IMR-90 (cell line): Measurements from ENCODE around the gene EPS8. TPM values are rescaled to one million over a fixed set of nuclear protein-coding genes. Genes with fewer than 3 reads are reported as not detected.

ENCODE experiments used
- ATAC-seq: fragments of 200-7000 bp; cut with Tn5 transposase; 2 replicates; pipeline ENCODE4 v1.9.1; 2020; ENCODE audit warnings: low read depth, mild to moderate bottlenecking, moderate library complexity
- BruUV-seq: library from RNA; stranded (reverse); fragments of 400-500 nt; replicated peaks from 2 replicates; lab custom pipeline; 2021; lab: Mats Ljungman, UMichigan
- CTCF ChIA-PET: fragments of 300-600 bp; formaldehyde crosslinking; extraction: SDS; loops from one replicate; lab custom pipeline; 2021; ENCODE audit warnings: antibody characterized with exemption; lab: Yijun Ruan, JAX
- POLR2A ChIA-PET: fragments of 300-600 bp; sonication (Branson Sonifier 250); formaldehyde crosslinking; loops from one replicate; lab custom pipeline; 2022; ENCODE audit warnings: antibody characterized with exemption; ENCODE audit not compliant: unreplicated experiment; lab: Charles Lee
- DNase-seq: peaks from one replicate; pipeline ENCODE4 v3.0.0; 2013
- H2AFZ ChIP-seq: replicated peaks from 2 replicates; pipeline ENCODE3; 2013; ENCODE audit warnings: low read length, mild to moderate bottlenecking; ENCODE audit not compliant: poor library complexity
- H2AK5ac ChIP-seq: 2 replicates; pipeline ENCODE4 v1.6.1; 2013; ENCODE audit warnings: low read depth, low read length, inconsistent platforms
- H2AK9ac ChIP-seq: replicated peaks from 2 replicates; pipeline ENCODE3; 2013; ENCODE audit warnings: mild to moderate bottlenecking, low read depth, low read length, moderate library complexity; ENCODE audit not compliant: poor library complexity
- H2BK120ac ChIP-seq: 2 replicates; pipeline ENCODE4 v1.6.1; 2013; ENCODE audit warnings: low read depth, low read length, inconsistent platforms
- H2BK15ac ChIP-seq: 3 replicates; pipeline ENCODE4 v1.6.1; 2013; ENCODE audit warnings: low read depth, low read length, inconsistent platforms
- H2BK20ac ChIP-seq: 2 replicates; pipeline ENCODE4 v1.6.1; 2013; ENCODE audit warnings: low read depth, mild to moderate bottlenecking, inconsistent platforms, low read length, moderate library complexity
- H2BK5ac ChIP-seq: 2 replicates; pipeline ENCODE4 v1.6.1; 2013; ENCODE audit warnings: mild to moderate bottlenecking, low read depth, low read length, inconsistent platforms; ENCODE audit not compliant: poor library complexity, severe bottlenecking
- H3K14ac ChIP-seq: replicated peaks from 2 replicates; pipeline ENCODE4 v1.6.1; 2013; ENCODE audit warnings: low read depth, low read length, inconsistent platforms
- H3K18ac ChIP-seq: 2 replicates; pipeline ENCODE4 v1.6.1; 2013; ENCODE audit warnings: low read depth, low read length, control low read depth
- H3K23ac ChIP-seq: 2 replicates; pipeline ENCODE4 v1.6.1; 2013; ENCODE audit warnings: low read depth, low read length, inconsistent platforms
- H3K27ac ChIP-seq: 2 replicates; pipeline ENCODE4 v1.5.1; 2013; ENCODE audit warnings: mild to moderate bottlenecking, control low read depth, low read length; ENCODE audit not compliant: insufficient read depth
- H3K27me3 ChIP-seq: 2 replicates; pipeline ENCODE4 v1.6.1; 2013; ENCODE audit warnings: low read length; ENCODE audit not compliant: control insufficient read depth, insufficient read depth
- H3K36me3 ChIP-seq: 2 replicates; pipeline ENCODE4 v1.6.1; 2013; ENCODE audit warnings: low read length, mixed read lengths; ENCODE audit not compliant: control insufficient read depth, insufficient read depth
- H3K4ac ChIP-seq: 2 replicates; pipeline ENCODE4 v1.6.1; 2013; ENCODE audit warnings: low read depth, low read length, inconsistent platforms
- H3K4me1 ChIP-seq: 2 replicates; pipeline ENCODE4 v1.6.1; 2013; ENCODE audit warnings: low read length, mixed read lengths; ENCODE audit not compliant: control insufficient read depth, insufficient read depth
- H3K4me2 ChIP-seq: 2 replicates; pipeline ENCODE4 v1.6.1; 2013; ENCODE audit warnings: low read depth, mild to moderate bottlenecking, control low read depth, low read length, moderate library complexity
- H3K4me3 ChIP-seq: 2 replicates; pipeline ENCODE4 v1.5.1; 2013; ENCODE audit warnings: low read depth, mild to moderate bottlenecking, control low read depth, low read length, moderate library complexity; ENCODE audit not compliant: insufficient read depth
- H3K56ac ChIP-seq: 2 replicates; pipeline ENCODE4 v1.6.1; 2013; ENCODE audit warnings: low read length, inconsistent platforms; ENCODE audit not compliant: insufficient read depth; ENCODE audit errors: extremely low read depth
- H3K79me1 ChIP-seq, 2 experiments: 2 replicates each; pipeline ENCODE4 v1.6.1; 2013; ENCODE audit warnings: low read length in 2 of 2, inconsistent platforms in 1 of 2, low read depth in 1 of 2
- H3K9ac ChIP-seq: 2 replicates; pipeline ENCODE4 v1.6.1; 2013; ENCODE audit warnings: low read depth, low read length, control low read depth
- H3K9me1 ChIP-seq: 2 replicates; pipeline ENCODE4 v1.6.1; 2013; ENCODE audit warnings: low read length, inconsistent platforms; ENCODE audit not compliant: insufficient read depth
- H3K9me3 ChIP-seq: 2 replicates; pipeline ENCODE4 v1.6.1; 2013; ENCODE audit warnings: low read length; ENCODE audit not compliant: control insufficient read depth, insufficient read depth
- H4K20me1 ChIP-seq: 2 replicates; pipeline ENCODE4 v1.6.1; 2013; ENCODE audit warnings: low read length, inconsistent platforms; ENCODE audit not compliant: insufficient read depth
- H4K5ac ChIP-seq: 2 replicates; pipeline ENCODE4 v1.6.1; 2013; ENCODE audit warnings: mild to moderate bottlenecking, low read depth, low read length, control low read depth
- H4K8ac ChIP-seq, 2 experiments: 2 replicates each; pipeline ENCODE4 v1.6.1; 2013; ENCODE audit warnings: low read depth in 2 of 2, low read length in 2 of 2, control low read depth in 1 of 2, inconsistent platforms in 1 of 2
- H4K91ac ChIP-seq: 2 replicates; pipeline ENCODE4 v1.6.1; 2013; ENCODE audit warnings: low read depth, low read length, inconsistent platforms; ENCODE audit not compliant: insufficient read depth
- FOS ChIP-seq: fragments of 150-350 bp; IDR thresholded peaks from 2 replicates; pipeline ENCODE4 v1.6.1; 2016; ENCODE audit warnings: low read depth, low read length
- MAFK ChIP-seq: IDR thresholded peaks from 2 replicates; pipeline ENCODE4 v1.6.1; 2012; ENCODE audit warnings: low read depth, low read length, improper control_type of control experiment
- RAD21 ChIP-seq: IDR thresholded peaks from 2 replicates; pipeline ENCODE4 v1.6.1; 2012; ENCODE audit warnings: low read length, improper control_type of control experiment
- RFX5 ChIP-seq: IDR thresholded peaks from 2 replicates; pipeline ENCODE4 v1.8.0; 2012; ENCODE audit warnings: low read depth, mild to moderate bottlenecking, low read length, moderate library complexity
- USF2 ChIP-seq: fragments of 150-350 bp; IDR thresholded peaks from 2 replicates; pipeline ENCODE4 v1.6.1; 2017; ENCODE audit warnings: mild to moderate bottlenecking, antibody characterized with exemption, low read length, low read depth
- WGBS, 2 experiments: methylation state at CpG; one replicate each; pipeline versions ENCODE4 v1.1.5 to v1.1.7; 2013; ENCODE audit warnings: missing lambda C conversion rate in 2 of 2; ENCODE audit not compliant: insufficient read length in 1 of 2; ENCODE audit errors: extremely low coverage in 2 of 2; 5-methylcytosine and 5-hydroxymethylcytosine counted together
- dilution Hi-C: fragments of 300-500 bp; cut with HindIII; formaldehyde crosslinking; loops from one replicate; pipeline ENCODE4 v1.14.3; 2018; ENCODE audit warnings: low sequenced_read_pairs; ENCODE audit not compliant: unreplicated experiment
- in situ Hi-C: fragments of 300-500 bp; cut with MboI; formaldehyde crosslinking; loops from 3 replicates; pipeline ENCODE4 v1.14.3; 2019; ENCODE audit warnings: low sequenced_read_pairs, inconsistent platforms, mixed read lengths
- intact Hi-C: fragments of 100-400 bp; cut with micrococcal nuclease; formaldehyde crosslinking; loops from 2 replicates; pipeline ENCODE4 v1.10.0; 2022
- polyA plus RNA-seq, 3 experiments: library from polyadenylated mRNA; depleted of rRNA; stranded (reverse); fragments of >200 nt; gene quantifications; 2 replicates each; pipeline ENCODE4 v1.2.3, GENCODE V29; 2012; ENCODE audit warnings: low replicate concordance in 1 of 3
- total RNA-seq: library from RNA; depleted of rRNA; stranded (reverse); fragments of >200 nt; gene quantifications from 2 replicates; pipeline ENCODE4 v1.2.3, GENCODE V29; 2012

EPS8 gene
- total and polyA plus RNA-seq, 2 of the 4 experiments (the other 2 are of a cell fraction), result 45.1 to 104 TPM

GRCh38 chr12:15719230-15719629 lies 70.0 kb downstream of the EPS8 start:
- Histone ChIP-seq H3K9me1 (peaks cover 3% of the 10 kb centered on the region; the same call in 1 of the 2 replicates), H3K36me3 (no peaks in the 10 kb centered on the region), H2BK15ac (0 out of 3 replicates have a peak overlapping the region, but pooled peaks have one; percentile 27), H2AK5ac (no peak overlapping the region), H4K5ac (no peak overlapping the region), H2BK120ac (no peak overlapping the region), H3K79me1 (peaks cover 20 to 64% of the 10 kb centered on the region in 2 experiments), H3K4me3 (no peak overlapping the region), H3K56ac (no peak overlapping the region), H2AFZ (no peak overlapping the region), H4K91ac (no peak overlapping the region), H3K27me3 (no peaks in the 10 kb centered on the region), H3K9me3 (no peaks in the 10 kb centered on the region), H4K20me1 (peaks cover 3% of the 10 kb centered on the region; the same call in 1 of the 2 replicates), H2AK9ac (no peak overlapping the region), H2BK5ac (no peak overlapping the region), H3K9ac (no peak overlapping the region), H3K4ac (no peak overlapping the region), H3K27ac (no peak overlapping the region), H2BK20ac (no peak overlapping the region), H3K4me2 (no peak overlapping the region), H3K23ac (no peak overlapping the region), H4K8ac (no peak overlapping the region), H3K4me1 (peaks cover 16% of the 10 kb centered on the region), H3K18ac (no peak overlapping the region), H3K14ac (no peak overlapping the region)
- BruUV-seq, result no TSS peak
- ATAC-seq (no peak), DNase-seq (no peak)
- intact Hi-C loops (no loop called here), in situ Hi-C loops (no loop called here), dilution Hi-C loops (no loop called here)
- ChIA-PET CTCF (no interaction called here), POLR2A (interaction anchor here (0.5 kb wide), 1 partner anchor 20 kb away, joined by 3 read pairs; no protein-coding TSS in a partner anchor)
- WGBS, 2 experiments, result no CpG with 5 or more reads among the region's 2 CpGs
- TF ChIP-seq MAFK (no peak), RFX5 (no peak), RAD21 (no peak), FOS (no peak), USF2 (no peak)
